ENCODE results near the gene CDH23. TPM values are rescaled to one million over a fixed set of nuclear protein-coding genes. Genes with fewer than 3 reads are reported as not detected.

CDH23 gene
- total and polyA plus RNA-seq, 2 of the 8 experiments (the other 6 are each of a cell fraction or from before 2014, with no cell fraction given): 1.9 to 4.9 TPM

GRCh38 chr10:71487726-71488125 is 91.0 kb downstream of the CDH23 start (continued):
- no peak for TF ChIP-seq BCL11A (IDR thresholded peaks at IDR 0.05; ENCODE audit: low read depth in 2 of 2, low read length in 2 of 2)
